Lower lobe of right lung (tissue), 2 donors: Measurements from ENCODE around the gene NGEF. TPM values are rescaled to one million over a fixed set of nuclear protein-coding genes. Genes with fewer than 3 reads are reported as not detected.

Source experiments
- ATAC-seq, 2 donors: fragments of 200-7000 bp; cut with Tn5 transposase; one replicate each; pipeline ENCODE4 v1.9.1; 2020 to 2022; ENCODE audit warnings: mild to moderate bottlenecking in 2 of 2, moderate library complexity in 2 of 2
- DNase-seq: peaks from one replicate; pipeline ENCODE4 v3.0.0-alpha.2; 2020
- H3K27ac ChIP-seq: fragments of 200-600 bp; one replicate; pipeline ENCODE4 v1.8.0; 2022
- H3K27me3 ChIP-seq: fragments of 200-600 bp; one replicate; pipeline ENCODE4 v1.8.0; 2022; ENCODE audit warnings: low read depth
- H3K36me3 ChIP-seq: fragments of 200-600 bp; one replicate; pipeline ENCODE4 v1.8.0; 2022; ENCODE audit warnings: mild to moderate bottlenecking
- H3K4me1 ChIP-seq: fragments of 200-600 bp; one replicate; pipeline ENCODE4 v1.8.0; 2022
- H3K4me3 ChIP-seq: fragments of 200-600 bp; one replicate; pipeline ENCODE4 v1.8.0; 2022; ENCODE audit warnings: mild to moderate bottlenecking
- H3K9me3 ChIP-seq: fragments of 200-600 bp; one replicate; pipeline ENCODE4 v1.8.0; 2022
- intact Hi-C: fragments of 100-400 bp; cut with DNase I; formaldehyde crosslinking; loops from one replicate; pipeline ENCODE4 v1.11.0; 2022
- total RNA-seq: library from RNA; stranded (reverse); fragmentation: NEBNext Ultra II Directional; extraction: Animal tissue kit (Norgen Biotek cat#: 25700); gene quantifications from one replicate; pipeline ENCODE4 v1.2.1, GENCODE V29; 2021
- TF ChIP-seq, protein P1 (sequence below): fragments of 200-600 bp; IDR thresholded peaks from one replicate; pipeline ENCODE4 v1.8.0; 2022; ENCODE audit warnings: antibody characterized with exemption, mild to moderate bottlenecking
- donor health status: DM: no; HTN: yes; CAD: no; lungs with severe emphysema.

The NGEF gene
- total RNA-seq, 1 donor from 2014 or later, result 1.7 TPM

DNA sequence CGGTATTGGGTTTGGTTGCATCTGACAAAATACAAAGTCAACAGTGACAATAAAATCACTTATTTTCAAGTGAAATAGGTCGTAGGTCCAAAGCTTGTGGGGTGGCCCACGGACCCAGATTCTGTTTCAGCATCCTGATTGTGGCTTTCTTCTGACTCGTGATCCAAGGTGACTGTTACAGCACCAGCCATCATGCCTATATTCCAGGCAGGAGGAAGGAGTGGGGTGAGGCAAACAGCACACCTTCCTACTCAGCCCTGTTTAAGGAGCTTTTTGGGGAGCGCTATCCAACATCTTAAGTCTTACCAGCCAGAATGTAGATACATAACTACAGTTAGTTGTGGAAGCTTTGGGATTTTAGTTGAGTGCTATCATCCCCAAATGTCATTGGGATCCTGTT is 151.7 kb downstream of the NGEF start:
- Histone ChIP-seq H3K36me3 (peaks cover 46% of the 10 kb centered on the region), H3K9me3 (no peaks in the 10 kb centered on the region), H3K4me1 (no peaks in the 10 kb centered on the region), H3K4me3 (no peak overlapping the region), H3K27me3 (no peaks in the 10 kb centered on the region), H3K27ac (no peak overlapping the region)
- ATAC-seq, result no peak
- TF ChIP-seq, protein P1, sequence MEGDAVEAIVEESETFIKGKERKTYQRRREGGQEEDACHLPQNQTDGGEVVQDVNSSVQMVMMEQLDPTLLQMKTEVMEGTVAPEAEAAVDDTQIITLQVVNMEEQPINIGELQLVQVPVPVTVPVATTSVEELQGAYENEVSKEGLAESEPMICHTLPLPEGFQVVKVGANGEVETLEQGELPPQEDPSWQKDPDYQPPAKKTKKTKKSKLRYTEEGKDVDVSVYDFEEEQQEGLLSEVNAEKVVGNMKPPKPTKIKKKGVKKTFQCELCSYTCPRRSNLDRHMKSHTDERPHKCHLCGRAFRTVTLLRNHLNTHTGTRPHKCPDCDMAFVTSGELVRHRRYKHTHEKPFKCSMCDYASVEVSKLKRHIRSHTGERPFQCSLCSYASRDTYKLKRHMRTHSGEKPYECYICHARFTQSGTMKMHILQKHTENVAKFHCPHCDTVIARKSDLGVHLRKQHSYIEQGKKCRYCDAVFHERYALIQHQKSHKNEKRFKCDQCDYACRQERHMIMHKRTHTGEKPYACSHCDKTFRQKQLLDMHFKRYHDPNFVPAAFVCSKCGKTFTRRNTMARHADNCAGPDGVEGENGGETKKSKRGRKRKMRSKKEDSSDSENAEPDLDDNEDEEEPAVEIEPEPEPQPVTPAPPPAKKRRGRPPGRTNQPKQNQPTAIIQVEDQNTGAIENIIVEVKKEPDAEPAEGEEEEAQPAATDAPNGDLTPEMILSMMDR, result no peak
- DNase-seq, result no peak
- intact Hi-C loops, result no loop called here

DNA sequence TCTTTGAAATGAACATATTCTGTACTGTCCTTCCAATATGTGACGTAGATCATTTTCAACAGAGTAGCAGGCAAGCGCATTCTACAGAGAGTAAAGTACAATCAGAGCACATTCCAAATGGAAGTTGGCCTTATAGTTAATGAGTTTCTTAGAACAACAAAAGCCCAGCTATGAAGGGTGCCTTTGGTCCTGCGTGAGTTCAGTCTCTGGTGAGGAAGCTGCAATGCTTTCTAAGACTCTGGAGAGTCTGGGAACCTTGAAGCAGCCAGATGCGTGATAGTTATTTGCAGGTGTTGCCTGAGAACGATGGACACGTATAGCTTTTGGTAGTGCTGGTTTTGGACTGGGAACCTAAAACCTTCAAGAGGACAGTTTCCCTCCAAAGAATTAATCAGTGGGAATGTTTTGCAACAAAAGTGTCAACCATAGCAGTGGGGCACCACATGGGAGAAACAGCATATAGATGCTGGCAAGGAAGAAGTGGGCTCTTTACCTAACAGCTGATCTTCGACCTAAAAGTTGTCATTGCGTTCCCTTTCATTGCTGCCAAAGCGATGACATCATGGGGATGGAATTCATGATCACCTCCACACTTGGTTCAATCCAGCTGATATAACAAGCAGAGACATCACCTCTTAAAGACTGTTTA is 152.3 kb downstream of the NGEF start:
- Histone ChIP-seq H3K4me1 (no peaks in the 10 kb centered on the region), H3K36me3 (peaks cover 52% of the 10 kb centered on the region), H3K9me3 (no peaks in the 10 kb centered on the region), H3K27ac (no peak overlapping the region), H3K27me3 (no peaks in the 10 kb centered on the region), H3K4me3 (no peak overlapping the region)
- intact Hi-C loops, result no loop called here
- ATAC-seq (no peak), DNase-seq (no peak)
- TF ChIP-seq, protein P1, result no peak

DNA sequence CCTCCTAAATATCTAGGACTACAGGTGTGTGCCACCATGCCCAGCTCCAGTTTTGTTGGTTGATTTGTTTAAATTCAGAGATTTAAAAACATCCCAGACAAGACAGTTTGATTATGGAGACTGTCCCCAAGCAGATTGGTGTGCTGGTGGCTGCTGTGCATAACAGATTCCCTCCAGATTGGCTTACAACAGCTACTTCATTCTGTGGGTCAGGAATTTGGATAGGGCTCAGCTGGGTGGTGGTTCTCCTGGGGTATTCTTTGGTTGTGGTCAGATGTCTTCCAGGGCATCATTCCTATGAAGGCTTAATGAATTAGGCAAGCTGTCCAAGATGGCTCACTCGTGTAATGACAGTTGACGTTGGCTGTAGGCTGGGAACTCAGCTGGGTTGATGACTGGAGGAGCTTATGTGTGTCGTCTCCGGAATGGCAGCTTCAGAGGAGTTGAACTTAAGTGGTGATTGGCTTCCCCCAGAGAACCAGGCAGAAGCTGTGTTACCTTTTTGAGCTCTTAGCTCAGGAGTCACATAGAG is 153.6 kb downstream of the NGEF start:
- intact Hi-C loops, result loop anchor here (10.0 kb wide), 1 partner anchor 395 kb away; the partner anchor contains the start of gene ATG16L1
- no peaks in the 10 kb centered on the region for H3K9me3 ChIP-seq
- TF ChIP-seq, protein P1, result no peak
- H3K36me3 ChIP-seq, result peaks cover 59% of the 10 kb centered on the region
- no peak overlapping the region for H3K27ac ChIP-seq
- ATAC-seq (no peak), DNase-seq (no peak)
- H3K4me3 ChIP-seq, result no peak overlapping the region
- no peaks in the 10 kb centered on the region for H3K27me3 ChIP-seq
- H3K4me1 ChIP-seq, result no peaks in the 10 kb centered on the region

DNA sequence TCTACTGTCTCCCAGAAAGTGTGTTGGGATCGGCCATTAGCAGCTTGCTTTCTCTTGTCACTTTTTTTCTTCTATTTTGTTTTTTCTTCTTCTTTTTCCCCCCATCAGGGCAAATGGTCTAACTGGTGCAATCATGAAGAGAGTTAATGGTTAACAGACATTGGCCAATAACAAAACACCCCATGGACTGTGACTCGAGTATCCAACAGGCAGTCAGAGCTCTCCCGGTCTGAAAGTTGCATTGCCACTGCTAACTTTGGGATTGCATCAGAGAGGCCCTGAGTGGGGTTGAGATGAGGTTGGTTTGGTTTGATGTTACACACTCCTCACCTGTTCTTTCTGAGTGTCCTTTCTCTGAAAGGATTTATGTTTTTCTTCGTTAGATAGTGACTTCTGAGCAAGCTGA is 155.9 kb downstream of the NGEF start:
- Histone ChIP-seq H3K4me1 (peaks cover 9% of the 10 kb centered on the region), H3K9me3 (no peaks in the 10 kb centered on the region), H3K27me3 (no peaks in the 10 kb centered on the region), H3K36me3 (peaks cover 76% of the 10 kb centered on the region), H3K4me3 (no peak overlapping the region), H3K27ac (no peak overlapping the region)
- DNase-seq (no peak), ATAC-seq (peak; percentile 57 to 66)
- TF ChIP-seq, protein P1, result no peak
- intact Hi-C loops, result loop anchor here (10.0 kb wide), 1 partner anchor 398 kb away; the partner anchor contains the start of gene ATG16L1

DNA sequence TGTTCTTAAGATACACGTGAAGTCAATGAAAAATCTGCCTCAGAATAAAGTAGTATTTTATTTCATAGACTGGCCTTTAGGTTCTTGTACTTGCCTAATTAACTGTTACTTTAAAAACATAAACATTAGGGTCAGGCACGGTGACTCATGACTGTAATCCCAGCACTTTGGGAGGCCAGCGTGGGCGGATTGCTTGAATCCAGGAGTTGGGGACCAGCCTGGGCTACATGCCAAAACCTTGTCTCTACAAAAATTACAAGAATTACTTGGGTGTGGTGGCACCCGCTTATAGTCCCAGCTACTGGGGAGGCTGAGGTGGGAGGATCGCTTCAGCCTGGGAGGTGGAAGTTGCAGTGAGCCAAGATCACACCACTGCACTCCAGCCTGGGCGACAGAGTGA is 159.0 kb downstream of the NGEF start:
- ATAC-seq (peak in 1 of 2 donors; percentile 43), DNase-seq (peak; percentile 70)
- TF ChIP-seq, protein P1, result no peak
- Histone ChIP-seq H3K27ac (no peak overlapping the region), H3K36me3 (peaks cover 89% of the 10 kb centered on the region), H3K27me3 (no peaks in the 10 kb centered on the region), H3K4me1 (peaks cover 9% of the 10 kb centered on the region), H3K9me3 (no peaks in the 10 kb centered on the region), H3K4me3 (no peak overlapping the region)
- intact Hi-C loops, result loop anchor here (10.0 kb wide), 1 partner anchor 401 kb away; the partner anchor contains the start of gene ATG16L1
